SH-SY5Y (cell line): ENCODE measurements around the gene ATP11C.

Experiments used
- GATA2 ChIP-seq: IDR thresholded peaks from 2 replicates; pipeline ENCODE4 v1.6.1; 2011; ENCODE audit warnings: mild to moderate bottlenecking, low read depth, low read length
- GATA3 ChIP-seq: IDR thresholded peaks from 2 replicates; pipeline ENCODE4 v1.6.1; 2011; ENCODE audit warnings: low read depth, mild to moderate bottlenecking, low read length, moderate library complexity

Gene ATP11C

DNA sequence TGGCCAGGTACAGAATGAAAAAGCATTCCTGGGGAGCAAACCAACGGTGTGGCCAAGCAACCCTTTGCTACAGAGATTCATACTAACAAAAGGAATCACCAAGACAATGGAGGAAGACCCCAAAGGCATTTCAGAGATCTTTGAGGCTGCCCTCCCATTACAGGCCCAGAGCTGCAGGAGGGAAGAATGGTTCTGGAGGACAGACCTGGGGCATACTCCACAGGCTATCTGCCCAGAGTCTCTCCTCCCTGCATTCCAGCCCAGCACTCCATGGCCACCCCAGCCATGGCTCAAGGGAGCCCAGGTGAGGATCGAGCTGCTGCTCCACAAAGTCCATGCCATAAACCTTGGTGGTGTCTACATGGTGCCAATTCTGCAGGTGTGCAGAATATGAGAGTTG lies 81.9 kb downstream of the ATP11C start:
- TF ChIP-seq GATA3: no peak

DNA sequence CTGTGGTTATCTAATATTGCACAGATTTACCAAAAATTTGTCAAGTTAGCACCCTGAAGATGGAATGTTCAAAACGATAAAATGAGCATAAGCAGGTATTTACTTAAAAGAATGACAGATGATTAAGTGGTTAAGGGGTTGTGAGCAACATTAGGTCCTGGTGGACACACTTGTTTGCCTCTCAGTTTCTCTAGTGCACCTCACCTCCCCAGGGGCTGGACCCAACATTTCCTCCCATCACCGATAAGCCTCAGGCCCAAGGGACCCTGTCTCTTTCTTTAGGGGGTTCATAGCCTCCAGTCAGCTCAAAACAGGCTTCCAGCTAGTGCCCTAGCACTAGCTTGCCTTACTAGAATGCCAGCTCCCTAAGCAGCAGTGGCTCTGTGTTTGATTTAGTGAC lies 88.0 kb downstream of the ATP11C start:
- TF ChIP-seq GATA3 (no peak), GATA2 (no peak)

DNA sequence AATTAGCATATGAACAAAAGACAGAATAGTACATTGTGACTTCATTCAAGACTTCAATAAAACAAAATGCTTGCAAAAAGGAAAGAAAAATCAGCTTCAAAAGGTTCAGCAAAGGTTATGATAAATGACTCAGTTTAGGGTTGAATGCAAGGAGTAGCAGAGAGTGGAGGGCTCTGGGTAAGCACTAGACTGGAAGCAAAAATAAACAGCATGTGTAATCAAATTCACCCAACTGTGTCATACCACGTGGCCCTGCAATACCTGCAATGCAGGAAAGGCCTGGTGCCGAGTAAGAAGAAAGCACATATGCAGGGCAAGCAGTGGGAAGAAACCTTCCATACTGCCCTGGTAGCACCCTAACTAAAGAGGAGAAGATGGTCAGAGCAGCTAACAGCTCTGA lies 88.7 kb downstream of the ATP11C start:
- TF ChIP-seq GATA3 (no peak), GATA2 (no peak)

DNA sequence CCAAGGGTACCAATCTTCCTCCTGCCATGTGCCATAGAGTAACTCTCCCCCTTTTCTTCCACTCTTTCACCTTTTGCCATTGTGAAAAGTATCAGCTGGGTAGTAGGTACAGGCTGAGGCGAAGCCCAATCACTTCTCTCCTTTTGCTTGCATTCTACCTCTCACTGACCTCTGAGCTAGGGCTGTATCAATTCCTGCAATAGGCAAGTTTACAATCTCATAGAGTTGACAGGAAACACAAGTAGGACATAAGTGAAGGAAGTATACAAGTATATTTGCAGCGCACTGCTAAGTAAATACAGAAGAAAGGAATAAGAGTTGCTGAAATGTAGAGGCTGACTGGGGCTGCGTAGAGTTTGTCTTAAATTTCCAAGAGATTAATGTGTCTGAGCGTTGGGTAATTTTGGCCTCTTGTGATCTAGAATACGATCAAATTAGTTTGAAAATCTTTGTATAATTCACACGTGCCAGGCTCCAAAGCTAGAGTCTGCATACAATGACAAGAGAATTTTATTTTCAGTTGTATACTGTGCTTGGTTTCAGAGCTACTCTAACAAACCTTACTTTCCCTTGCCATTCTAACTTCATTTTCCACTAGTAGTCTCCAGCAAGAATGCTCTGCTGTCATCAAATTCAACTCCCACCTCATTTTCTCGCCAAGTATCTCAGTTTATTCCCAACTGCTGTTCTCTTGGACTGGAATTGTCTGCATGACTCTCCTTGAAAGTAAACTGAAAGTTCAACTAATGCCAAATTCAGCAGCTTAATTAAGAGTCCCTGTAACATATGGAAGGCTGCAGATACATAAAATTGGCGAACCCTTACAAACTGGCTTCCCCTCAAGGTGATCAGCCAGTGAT lies 90.3 kb downstream of the ATP11C start:
- TF ChIP-seq GATA3: no peak
- no peak for TF ChIP-seq GATA2

DNA sequence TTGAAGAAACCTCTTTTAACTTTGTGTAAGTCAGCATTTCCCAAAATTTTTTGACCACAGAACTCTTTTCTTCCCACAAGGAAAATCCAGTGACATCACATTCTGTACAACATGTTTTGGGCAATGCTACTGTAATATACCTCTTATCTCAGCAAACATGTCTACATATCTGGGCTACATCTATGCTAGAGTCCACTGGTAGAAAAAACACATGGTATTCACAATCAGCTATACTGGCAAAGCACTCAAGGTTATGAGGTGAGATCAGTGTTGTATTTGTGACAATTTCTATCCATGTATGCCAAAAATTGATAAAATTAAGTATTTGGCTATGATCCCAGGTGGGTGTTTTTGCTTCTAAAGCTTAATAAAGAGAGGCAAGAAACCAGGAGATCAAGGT lies 98.0 kb downstream of the ATP11C start:
- no peak for TF ChIP-seq GATA2
- no peak for TF ChIP-seq GATA3

- no peak for TF ChIP-seq GATA2
- TF ChIP-seq GATA3: no peak
Measured at GRCh38 chrX:139832718-139833309, 100.0 kb downstream of the ATP11C start.

GRCh38 chrX:139831675-139832456 lies 101.0 kb downstream of the ATP11C start:
- TF ChIP-seq GATA3 (no peak), GATA2 (no peak)

GRCh38 chrX:139831017-139831416 lies 101.8 kb downstream of the ATP11C start:
- TF ChIP-seq GATA3 (no peak), GATA2 (no peak)

- TF ChIP-seq GATA3 (peak; percentile 86), GATA2 (peak; percentile 84)
Measured at GRCh38 chrX:139828830-139829229, 104.0 kb downstream of the ATP11C start.

DNA sequence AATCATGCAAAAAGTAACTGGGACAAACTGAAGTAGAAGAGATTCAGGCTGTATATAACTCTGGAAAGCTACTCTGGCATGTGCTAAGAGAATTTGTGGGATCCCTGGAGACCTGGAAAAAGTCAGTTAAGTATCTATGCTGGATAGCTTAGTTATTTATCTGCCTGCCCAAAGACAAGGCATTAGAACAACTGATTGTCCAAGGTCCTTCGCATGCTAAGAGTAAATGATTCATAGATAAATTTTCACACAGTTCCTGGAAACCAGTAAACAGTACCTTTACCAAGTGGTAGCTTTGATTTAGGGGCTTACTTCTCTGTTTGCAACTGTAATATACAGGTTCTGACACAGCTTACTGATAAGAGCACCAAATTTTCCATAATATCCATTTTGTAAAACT lies 104.8 kb downstream of the ATP11C start:
- no peak for TF ChIP-seq GATA3
- no peak for TF ChIP-seq GATA2

DNA sequence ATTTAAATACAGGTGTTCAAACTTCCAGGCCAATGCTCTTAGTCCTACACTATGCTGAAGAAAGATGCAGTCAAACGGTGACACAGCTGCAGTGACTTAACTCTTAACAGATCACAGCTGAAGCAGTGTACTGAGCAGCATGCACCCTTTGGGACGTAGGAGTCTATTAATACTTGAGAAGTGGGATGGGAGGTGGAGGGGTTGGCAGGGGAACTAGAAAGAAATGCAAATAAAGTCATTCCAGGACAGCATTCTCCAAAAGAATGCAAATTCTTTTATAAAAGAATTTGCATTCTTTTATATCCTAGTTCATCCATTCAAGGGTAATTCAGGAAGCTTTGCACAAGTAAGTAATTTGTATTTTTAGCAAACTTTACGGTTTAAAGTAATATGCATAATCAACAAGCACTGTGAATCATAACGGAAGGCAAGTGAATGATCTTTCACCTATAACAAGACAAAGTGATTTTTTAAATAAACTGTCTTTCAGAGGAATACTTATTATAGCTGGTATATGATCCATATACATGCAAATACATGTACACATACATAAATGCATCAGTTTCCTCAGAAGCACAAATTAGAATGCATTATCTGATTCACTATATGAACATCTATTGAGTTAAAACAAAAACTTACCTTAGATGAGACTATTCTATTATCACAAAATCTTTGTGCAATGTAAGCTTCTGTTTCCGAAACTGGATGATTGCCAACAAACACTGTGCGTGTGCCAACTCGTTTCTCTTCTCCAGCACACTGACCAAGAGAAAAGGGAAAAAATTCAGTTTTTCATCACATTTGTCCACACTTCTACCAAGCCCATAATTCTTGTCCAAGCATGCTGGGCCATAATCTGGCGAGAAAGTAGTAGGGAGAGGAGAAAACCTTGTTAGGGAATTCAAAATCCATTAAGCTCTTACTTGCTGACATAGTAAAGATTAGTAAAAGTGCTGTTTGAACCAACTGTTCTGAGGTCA lies 106.5 kb downstream of the ATP11C start:
- TF ChIP-seq GATA2 (peak; percentile 45; the same call in 1 of the 2 replicates), GATA3 (peak; percentile 66; the same call in 1 of the 2 replicates)

DNA sequence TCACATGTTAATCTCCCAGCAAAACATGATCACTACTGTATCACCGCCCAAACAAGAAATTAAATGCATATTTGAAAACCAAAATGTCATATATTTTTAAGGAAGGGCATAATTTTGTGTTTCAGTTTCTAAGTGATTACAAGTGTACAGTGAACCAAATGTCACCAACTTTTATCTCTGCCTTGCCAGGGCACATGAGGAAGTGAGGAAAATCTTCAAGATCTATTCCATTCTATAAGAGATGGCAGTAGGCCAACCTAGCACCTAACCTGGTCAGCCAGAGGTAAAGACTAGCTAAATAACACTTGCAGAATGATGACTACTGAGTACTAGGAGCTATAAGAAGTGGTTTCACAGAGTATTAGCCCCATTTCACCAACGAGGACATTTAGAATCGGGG lies 107.2 kb downstream of the ATP11C start:
- TF ChIP-seq GATA2 (no peak), GATA3 (no peak)

DNA sequence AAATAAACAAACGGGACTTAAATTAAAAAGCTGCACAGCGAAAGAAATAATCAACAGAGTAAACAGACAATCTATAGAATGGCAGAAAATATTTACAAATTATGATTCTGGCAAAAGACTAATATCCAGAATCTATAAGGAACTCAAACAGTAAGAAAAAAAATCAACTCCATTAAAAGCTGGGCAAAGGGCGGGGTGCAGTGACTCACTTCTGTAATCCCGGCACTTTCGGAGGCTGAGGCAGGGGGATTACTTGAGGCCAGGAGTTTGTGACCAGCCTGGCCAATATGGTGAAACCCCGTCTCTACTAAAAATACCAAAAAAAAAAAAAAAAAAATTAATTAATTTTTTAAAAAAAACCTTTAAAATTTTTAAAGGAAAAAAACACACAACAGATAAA lies 109.0 kb downstream of the ATP11C start:
- TF ChIP-seq GATA3 (no peak), GATA2 (no peak)

GRCh38 chrX:139820358-139820984 lies 112.4 kb downstream of the ATP11C start:
- TF ChIP-seq GATA3 (no peak), GATA2 (no peak)
